Islet of Langerhans (tissue), 1 donor: Measurements from ENCODE around the gene ADAMTS15.

Experiments used
- FAIRE-seq: peaks from one replicate; lab custom pipeline; 2011; peaks lifted over from hg19 to GRCh38; lab: Jason Lieb, UNC

The ADAMTS15 gene

DNA sequence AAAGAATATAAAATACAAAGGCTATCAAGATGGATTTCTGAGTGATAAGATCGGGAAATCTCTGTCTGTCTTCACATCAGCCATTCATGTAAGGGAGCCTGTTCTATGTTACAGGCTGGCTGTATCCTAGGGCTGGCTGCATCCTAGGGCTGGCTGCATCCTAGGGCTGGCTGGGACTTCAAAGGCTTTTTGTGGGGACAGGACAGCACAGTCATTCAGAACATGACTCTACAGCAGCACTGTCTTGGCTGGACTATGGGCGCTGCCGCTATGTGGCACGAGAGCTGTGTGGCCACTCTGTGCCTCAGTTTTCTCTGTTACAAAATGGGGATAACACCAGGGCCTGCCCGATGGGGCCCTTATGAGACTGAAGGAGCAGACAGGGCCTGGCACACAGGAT is 30.2 kb upstream of the ADAMTS15 start:
- FAIRE-seq = no peak

DNA sequence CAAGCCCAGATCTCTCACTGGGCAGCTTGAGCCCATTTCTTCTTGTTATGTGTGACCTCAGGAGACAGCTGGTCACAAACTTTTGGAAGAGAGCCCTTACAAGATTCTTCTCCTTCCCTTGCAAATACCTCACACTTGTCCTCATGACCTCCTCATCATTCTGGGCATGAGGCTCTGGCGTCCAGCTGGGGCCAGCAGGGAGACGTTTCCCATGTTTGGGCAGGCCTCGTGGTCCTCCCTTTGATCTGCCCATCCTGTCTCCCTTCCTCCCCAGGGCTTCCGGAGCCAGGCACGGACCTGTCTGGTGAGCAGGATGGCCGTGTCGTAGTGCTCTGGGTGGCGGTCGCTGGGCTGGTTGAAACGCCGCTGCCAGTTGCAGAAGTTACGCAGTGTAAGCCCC is 29.7 kb upstream of the ADAMTS15 start:
- FAIRE-seq = no peak

DNA sequence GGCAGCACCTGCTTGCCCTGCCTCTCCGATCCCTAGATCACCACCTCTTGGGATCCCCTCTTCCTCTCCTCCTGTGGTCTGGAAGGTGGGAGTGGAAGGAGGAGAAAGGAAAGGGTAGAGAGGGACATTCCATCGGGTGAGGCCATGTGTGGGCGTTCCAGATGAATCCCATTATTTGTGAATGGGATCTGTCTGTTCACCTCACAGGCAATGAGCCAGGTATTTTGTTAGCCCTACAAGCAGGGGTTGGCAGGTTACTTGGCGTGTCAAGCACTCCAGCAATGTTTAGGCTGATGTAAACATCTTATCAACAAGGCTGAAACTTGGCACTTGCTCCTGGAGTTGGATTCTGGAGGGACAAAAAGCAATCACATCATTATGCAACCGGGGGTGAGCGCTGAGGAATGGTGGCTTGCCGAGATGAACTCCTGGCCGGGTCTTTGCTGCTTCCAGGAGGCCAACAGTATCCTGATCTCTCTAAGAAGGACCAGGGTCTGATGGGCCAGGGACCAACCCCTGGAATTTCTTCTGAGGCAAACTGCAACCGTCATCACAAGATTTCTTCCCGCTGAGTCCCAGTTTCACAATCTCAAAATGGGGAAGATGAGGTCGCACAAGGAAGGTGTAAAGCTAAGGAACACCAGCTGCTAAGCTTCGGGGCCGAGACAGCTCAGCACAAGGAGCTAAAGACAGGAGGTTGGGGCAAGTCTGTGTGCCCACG is 27.8 kb upstream of the ADAMTS15 start:
- FAIRE-seq = no peak

DNA sequence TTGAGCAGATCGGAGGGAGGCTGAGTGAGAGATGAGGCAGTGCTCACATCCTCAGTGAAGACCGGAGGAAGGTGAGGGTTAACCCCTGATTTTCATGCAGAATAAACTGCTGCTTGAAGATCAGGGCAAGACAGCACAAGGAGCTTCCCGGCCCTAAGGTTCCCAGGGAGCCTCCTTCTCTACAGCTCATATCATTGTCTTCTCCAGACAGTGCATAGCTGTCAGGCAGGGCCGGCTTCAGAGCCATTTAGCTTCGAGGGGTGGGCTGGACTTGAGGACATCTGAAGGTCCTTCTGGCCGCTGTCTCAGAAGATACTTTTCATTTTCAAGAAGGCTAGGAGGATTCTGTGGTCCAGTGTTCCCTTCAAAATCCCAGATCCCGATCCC is 27.3 kb upstream of the ADAMTS15 start:
- FAIRE-seq = no peak

DNA sequence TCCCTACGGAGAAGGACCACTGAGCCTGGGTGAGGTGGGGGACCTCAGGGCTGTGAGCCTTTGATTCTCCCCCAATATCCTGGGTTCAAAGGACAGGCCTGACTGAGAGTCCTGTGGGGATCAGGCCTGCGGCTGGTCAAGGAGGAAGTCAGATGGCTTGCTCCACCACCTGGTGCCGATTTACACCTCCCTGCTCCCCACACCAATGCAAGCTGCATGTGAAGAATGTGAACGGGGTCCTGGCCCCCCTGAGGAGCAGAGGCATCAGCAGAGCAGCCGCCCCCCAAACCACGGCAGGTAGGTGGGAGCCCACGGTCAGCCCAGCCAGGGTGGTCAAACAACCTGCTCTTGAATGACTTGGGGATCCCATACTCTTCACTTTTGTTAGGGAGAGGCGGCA is 26.7 kb upstream of the ADAMTS15 start:
- FAIRE-seq = no peak

DNA sequence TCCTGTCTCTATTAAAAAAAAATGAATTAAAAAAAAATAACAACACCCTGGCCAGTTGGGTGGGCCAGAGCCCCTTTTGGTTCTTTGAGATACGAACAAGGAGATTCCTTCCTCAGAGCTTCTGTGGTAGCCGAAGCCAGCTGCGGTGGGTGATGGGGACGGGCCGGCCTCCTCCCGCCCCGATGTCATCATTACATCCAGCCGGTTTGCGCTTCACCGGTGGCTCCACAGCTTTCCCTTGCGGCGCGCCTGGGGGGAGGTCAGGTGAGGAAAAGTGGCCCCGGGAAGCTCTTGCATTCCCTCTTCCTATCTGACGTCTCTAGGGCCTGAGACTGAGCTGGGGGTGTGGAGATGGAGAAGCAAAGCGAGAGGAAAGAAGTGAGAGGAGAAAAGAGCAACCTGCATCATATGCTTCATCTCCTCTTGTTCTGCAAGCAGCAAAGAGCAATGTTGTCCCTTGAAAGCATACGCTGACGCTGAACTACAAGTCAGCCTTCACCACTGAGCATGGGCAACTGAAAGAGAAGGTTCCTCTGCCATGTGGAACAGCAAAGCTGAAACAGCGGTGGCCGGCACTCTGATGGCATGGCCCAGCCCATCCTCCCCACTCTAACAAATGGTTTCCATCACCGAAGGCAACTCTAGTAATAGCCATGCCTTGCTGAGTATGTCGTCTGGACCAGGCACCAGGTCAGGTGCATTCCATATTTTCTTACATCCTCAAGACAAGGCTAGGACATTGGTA is 26.0 kb upstream of the ADAMTS15 start:
- FAIRE-seq = no peak

DNA sequence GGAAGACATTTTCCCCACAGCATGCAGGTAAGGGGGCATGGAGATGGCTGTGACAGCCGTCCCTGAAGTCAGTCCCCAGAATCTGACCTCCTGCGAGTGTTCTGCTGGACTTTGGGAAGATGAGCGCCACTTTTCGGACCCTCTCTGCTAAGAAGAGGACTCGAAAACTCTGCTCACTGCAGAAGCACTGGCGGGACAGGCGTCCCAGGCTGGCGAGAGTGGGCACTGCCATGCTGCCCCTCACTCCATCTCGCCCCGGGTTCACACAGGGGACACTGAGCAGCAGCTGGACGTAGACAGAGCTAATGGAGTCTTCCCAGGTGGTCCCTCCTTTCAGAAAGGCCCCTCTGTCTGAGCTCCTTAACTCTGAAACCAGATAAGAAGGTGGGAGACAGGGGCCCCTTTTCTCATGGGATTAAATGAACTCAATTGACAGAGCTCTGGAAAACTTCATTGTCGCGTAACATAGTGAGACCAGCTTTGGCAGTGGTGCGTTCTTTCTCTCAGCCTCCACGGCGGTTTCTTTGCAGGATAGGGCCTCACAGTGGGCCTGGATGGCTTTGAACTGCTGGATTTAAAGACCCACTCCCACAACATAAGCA is 24.8 kb upstream of the ADAMTS15 start:
- no peak for FAIRE-seq

DNA sequence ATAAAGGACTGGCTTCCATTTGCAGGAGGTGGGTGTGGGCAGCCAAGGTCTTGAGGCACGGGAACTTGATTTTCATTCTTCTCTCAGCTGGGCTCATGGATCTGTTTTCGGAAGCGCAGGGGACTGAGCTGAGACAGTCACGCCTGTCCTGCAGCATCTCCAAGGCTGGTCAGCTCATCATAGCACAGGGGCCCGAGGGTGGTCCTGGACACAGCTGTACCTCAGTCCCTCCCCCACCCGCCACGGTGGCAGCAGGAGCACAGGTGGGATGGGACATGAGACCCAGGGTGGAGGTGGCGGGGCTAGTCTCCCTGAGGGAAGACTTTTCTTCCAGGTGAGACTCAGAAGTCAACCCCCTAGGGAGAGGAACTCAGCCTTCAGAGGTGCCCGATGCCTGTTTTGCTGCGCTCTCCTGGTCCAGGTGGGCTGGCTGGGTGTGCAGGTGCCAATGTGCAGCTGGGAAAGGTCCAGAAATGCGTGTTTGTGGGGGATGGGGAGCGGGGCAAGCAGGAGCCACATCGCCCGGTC is 23.8 kb upstream of the ADAMTS15 start:
- FAIRE-seq = no peak

DNA sequence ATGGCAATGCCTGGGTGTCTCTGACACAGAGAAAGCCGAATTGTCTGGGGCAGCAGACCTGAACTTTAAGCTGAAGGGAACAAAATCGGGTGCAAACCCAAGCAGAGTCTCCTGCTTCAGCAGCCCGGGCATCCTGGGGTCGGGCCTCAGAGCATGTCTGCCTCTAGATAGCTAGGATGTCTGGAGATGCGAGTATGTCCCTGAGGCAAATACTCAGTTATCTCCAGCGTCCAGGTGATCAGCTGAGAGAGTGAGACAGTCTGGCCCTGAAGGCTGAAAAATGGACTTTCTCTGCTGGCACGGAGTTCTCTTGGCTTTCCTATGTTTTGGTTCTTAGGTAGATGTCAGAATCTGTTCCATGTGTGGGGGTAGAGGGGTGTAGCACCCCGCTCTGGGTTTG is 23.3 kb upstream of the ADAMTS15 start:
- no peak for FAIRE-seq

DNA sequence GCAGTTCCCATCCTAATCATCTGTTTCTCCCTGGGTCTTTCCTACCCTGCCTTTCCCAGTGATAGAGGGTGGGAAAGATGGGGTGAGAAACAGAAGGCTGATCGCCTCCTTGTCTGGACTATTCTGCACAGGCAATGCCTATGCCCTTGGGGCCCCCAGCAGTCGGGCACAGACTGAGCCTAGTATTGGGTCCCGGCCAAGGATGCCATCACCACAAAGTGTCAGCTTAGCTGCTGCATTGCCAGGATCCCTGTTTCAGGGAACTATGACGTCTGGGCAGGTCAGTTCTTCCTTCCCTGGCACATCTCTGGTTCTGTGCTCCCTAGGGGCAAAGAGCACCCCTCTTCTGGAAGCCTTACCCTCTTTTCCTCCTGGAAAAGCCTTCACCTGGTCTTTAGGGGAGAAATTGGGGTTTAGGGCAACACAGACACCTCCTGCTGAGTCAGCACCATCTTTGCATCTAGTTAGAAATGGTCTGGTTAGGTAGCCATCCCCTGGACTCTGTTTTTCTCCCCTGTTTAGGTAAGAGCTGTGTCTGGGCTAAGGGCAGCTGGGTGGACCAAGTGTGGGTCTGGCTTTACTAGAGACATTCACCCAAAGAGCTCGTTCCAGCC is 22.1 kb upstream of the ADAMTS15 start:
- FAIRE-seq = no peak

DNA sequence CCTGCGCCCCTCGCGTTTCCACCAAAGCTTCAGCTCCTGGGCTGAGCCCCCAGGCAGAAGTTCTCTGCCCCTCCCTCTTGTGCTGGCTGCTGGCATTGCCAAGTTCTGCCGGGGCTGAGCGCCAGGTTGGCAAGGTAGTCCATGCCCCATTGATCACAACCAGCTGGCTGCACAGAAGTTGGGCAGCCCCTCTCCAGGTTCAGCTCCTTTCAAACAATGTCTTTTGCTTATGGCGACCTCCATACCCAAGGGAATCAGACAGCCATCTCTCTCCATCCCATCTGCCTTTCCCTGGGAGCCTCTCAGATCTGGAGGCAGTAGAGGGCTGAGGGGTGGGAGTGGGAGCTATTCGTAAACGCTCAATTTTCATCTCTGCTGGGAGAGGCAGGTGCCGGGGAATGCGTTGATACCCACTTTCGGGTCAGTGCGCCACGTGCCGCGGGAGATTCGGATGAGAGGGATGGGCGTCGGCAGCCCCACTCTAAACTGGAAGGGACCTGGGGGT is 21.6 kb upstream of the ADAMTS15 start:
- no peak for FAIRE-seq

DNA sequence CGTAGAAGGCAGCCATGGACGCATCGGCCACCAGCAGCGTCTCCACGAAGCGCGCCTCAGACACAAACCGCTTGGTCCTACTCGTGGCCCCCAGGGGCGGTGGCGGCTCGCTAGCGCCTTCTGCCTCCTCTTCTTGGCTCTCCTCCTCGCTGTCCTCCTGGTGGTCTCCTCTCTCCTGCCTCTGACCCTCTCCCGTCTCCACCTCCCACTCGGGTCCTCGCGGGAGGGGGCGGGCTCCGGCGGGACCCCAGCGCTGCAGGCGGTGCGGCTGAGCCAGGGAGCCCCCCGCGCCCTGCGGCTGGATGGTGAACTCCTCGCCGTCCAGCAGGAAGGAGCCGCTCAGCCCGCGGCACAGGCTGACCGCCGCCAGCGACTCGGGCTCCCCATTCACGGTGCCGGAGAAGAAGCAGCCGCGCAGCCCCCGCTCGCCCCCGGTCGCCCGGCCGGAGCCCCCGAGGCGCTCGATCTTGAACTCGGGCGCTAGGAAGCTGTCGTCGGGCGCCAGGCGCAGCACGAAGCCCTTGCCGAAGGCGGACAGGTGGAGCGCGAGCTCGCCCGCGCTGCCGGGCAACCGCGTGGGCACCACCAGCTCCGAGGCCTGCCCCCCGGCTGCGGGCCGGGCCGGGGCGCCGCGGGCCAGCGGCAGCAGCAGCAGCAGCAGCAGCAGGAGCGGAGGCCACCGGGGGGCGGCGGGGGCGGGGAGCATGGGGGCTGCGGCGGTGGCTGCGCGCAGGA is 20.7 kb upstream of the ADAMTS15 start:
- no peak for FAIRE-seq

DNA sequence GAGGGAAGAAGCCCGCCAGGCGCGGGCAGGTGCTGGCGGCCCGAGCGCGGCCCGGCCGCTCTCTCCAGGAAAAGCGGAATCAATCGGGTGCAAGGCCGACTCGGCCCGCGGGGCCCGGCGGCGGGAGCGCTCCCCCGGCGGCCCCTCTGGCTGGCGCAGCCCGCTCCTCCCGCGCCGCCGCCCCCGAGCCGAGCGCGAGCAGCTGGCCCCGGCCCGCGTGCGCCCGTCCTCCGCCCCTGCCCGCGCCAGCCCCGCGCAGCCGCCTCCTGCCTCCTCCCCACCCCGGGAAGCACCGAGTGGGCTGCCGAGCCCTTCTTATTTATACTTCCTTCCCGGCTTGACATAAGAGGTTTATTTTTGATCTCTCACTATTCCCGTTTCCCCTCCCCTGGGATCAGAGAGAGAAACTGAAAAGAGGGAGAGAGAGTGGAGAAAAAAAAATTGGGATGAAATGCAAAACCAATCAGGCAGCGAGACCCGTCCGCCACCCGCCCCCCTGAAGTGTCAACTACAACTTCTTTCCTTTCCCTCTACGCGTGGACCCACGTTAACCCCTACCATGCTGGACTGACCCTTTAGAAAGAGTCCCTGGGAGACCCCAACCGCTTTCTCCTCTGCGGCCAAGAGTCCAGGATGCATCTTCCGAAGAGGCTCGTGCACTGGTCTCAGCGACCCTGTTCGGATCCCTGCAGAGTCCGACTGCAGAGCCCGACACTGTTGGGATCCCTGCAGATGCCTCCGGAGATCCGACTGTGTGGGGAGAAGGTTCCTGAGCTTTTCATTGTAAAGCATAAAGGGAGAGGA is 19.9 kb upstream of the ADAMTS15 start, which contains the start of gene ADAMTS8:
TSS of gene ADAMTS8 (minus strand) at position 294 of the 804 bp plus-strand sequence. CDS start 323 bp downstream, outside the sequence.
- FAIRE-seq = no peak

DNA sequence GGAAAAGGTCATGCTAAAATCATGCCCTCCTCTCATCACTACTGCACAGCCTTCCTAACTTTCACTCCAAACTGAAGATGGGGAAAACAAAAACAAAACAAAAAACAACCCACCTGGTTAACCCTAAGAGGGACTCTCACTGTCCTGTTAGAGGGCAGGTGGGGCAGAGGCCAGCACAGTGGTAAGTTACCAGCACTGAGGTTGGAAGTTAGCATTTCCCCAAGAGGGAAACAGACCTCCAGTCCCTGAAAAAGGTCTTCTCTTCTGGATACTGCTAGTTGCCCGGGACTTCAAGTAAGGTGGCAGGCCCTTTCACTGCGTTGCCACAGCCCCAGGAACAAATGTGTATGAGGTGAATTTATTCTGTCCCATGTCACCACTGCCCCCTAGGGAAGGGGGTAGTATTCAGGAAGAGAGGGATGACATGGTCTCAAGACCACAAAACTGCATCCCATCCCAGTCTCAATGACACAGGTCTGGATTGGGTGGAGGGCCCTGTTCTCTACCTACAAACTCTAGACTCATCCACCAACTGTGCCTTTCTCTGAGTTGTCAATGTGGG is 19.2 kb upstream of the ADAMTS15 start:
- FAIRE-seq = no peak

DNA sequence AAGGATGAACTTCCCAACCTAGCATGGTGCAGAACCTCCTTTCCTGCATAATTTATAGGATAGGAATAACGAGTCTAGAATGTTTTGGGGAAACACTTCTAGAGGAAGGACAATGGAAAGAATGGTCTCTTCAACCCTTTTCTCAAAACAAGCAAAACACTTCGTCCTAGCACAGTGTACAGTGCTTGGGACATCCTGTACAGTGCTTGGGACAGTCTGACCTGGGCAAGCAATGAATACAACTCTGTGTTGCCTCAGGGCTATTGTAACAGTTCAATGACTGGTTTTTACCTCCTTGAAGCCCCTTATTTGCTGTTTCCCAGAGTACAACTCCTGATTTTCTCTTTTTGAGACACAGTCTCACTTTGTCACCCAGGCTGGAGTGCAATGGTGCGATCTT is 18.5 kb upstream of the ADAMTS15 start:
- no peak for FAIRE-seq

DNA sequence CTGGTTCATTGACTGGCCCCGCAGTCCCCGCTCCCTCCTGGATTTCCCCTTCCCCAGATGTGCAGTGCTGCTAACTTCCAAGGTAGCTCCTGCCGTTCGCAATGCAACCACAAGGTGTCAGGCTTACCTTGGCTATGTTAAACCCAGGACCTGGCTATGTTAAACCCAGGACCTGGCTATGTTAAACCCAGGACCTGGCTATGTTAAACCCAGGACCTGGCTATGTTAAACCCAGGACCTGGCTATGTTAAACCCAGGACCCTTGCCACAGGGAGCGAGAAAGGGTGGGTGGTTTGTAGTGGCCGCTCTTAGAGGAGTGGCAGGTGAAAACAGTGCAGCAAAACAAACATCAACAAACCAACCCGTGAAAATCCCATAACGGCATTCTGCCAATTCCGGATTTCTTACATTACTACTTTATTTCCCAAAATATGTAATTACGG is 17.1 kb upstream of the ADAMTS15 start:
- no peak for FAIRE-seq

DNA sequence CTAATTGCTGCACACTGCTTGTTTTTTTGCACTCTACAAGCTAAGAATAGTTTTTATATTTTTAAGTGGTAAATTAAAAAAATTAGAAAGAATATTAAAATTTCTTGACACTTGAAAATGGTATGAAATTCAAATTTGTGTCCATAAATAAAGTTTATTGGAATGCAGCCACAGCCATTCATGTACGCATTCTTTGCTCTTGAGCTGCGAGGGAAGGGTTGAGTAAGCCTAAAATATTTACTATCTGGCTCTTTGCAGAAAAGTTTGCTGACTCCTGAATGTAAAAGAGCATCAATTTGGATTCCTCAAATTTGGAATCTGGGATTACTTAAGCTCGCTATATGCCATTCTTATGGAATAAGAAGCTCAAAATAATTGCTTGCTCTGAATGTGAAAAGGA is 16.6 kb upstream of the ADAMTS15 start:
- FAIRE-seq = no peak

DNA sequence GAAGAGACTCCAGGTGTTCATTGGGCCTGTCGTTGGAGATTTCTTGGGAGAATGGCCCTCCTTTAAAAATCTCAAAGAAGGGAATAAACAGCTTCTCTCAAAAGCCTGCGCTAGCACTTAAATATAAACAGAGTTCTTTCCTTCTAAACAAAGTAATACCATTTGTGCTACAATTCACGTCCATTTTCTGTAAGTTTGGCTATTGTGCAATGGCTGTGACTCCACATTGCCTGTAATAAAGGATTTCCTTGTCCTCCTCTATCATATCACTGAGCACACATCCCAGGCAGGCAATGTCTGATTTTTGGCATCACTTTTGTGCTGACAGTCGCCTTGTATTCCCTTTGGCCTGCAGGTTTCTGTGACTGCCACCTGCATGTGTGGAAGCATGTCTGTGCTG is 15.1 kb upstream of the ADAMTS15 start:
- FAIRE-seq = no peak

DNA sequence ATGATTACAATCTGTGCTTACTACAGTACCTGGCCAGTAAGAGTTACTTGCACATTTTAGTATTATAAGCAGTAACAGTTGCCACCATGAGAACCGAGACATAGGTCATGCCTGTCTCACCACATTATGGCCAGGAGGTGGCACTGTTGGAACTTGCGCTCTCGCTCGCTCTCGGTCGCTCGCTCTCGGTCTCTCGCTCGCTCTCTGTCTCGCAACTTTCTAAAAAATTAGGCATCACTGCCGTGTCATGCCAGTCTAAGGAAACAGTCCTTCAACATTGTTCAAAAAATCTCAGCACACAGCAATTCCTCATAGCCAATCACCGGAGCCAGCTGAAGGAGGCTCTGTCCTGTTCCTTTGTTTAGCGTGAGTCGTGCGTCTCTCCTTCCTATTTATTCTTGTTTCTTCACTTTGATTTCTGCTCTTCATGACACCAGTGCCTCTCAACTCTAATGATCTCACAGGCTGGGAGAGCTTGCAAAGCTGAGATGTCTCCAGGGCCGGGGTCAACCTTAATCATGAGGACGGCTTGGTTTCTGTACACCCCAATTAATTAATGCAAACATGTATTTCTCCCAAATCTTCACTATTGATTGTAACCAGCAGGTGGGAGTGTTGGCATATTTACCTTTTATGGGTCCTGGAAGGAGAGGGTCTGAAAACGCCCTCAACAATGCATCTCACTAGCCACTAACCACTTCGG is 13.8 kb upstream of the ADAMTS15 start:
- FAIRE-seq = peak; percentile 93

DNA sequence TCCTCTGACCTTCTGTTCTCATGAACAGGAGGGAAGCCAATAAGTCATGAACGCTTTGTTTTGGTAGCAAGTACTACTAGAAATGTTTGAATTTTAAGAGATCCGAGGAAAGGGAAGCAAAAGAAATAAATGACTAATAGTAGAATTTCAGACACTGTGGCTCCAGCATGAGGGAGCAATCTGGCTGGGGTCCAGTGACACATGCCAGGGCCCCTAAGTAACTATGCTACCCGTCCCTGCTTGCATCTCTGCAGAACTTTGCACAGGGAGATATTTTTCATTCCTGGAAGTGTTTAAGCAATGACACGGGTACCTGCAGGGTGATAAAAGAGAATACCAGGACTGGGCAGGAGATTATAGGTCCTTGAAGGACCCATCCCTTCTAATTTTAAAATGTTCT is 12.8 kb upstream of the ADAMTS15 start:
- FAIRE-seq = no peak
